HepG2 (cell line): ENCODE measurements around the gene MAP1B. TPM values are rescaled to one million over a fixed set of nuclear protein-coding genes. Genes with fewer than 3 reads are reported as not detected.

Experiments
- ATAC-seq: fragments of 200-7000 bp; cut with Tn5 transposase; 3 replicates; pipeline ENCODE4 v1.9.1; 2020; ENCODE audit warnings: mild to moderate bottlenecking, moderate library complexity
- BruUV-seq: library from RNA; stranded (reverse); fragments of 400-500 nt; replicated peaks from 2 replicates; lab custom pipeline; 2021; lab: Mats Ljungman, UMichigan
- CTCF ChIA-PET: fragments of 300-600 bp; formaldehyde crosslinking; extraction: SDS; loops from one replicate; lab custom pipeline; 2021; ENCODE audit warnings: low total read pairs, inconsistent platforms, low intra/inter-chr PET ratio; lab: Yijun Ruan, JAX
- POLR2A ChIA-PET: fragments of 350-600 bp; sonication (Branson Sonifier 250); formaldehyde crosslinking; loops from one replicate; lab custom pipeline; 2020; ENCODE audit warnings: antibody characterized with exemption, inconsistent platforms; lab: Yijun Ruan, JAX
- DNase-seq: peaks from one replicate; pipeline ENCODE4 v3.0.0-alpha.2; 2015; ENCODE audit warnings: low spot score
- FAIRE-seq: peaks from 3 replicates; lab custom pipeline; 2011; peaks lifted over from hg19 to GRCh38; lab: Jason Lieb, UNC
- H2AFZ ChIP-seq: one replicate; pipeline ENCODE4 v1.6.1; 2011; ENCODE audit warnings: low read length, inconsistent platforms
- H3K27ac ChIP-seq: fragments of 300-600 bp; 3 replicates; pipeline ENCODE4 v1.8.0; 2011; ENCODE audit warnings: mixed run types, mild to moderate bottlenecking, mixed read lengths, low read length, inconsistent platforms; ENCODE audit not compliant: insufficient read depth; ENCODE audit errors: extremely low read length
- H3K27me3 ChIP-seq, 2 experiments: fragments of 200-600 bp in 1 of 2; 2 replicates in 1 of 2; 3 replicates in 1 of 2; pipeline versions ENCODE4 v1.6.0 to v1.8.0; 2011; ENCODE audit warnings: low read length in 2 of 2, mild to moderate bottlenecking in 2 of 2, moderate library complexity in 2 of 2, inconsistent platforms in 1 of 2; ENCODE audit not compliant: insufficient read depth in 2 of 2, control insufficient read depth in 1 of 2
- H3K36me3 ChIP-seq, 2 experiments: fragments of 200-600 bp in 1 of 2; replicated peaks in 1 of 2; 2 replicates in 1 of 2; 3 replicates in 1 of 2; pipeline versions ENCODE4 v1.5.1 to v1.8.0; 2011; ENCODE audit warnings: low read length in 2 of 2, inconsistent platforms in 1 of 2; ENCODE audit not compliant: insufficient read depth in 2 of 2, control insufficient read depth in 1 of 2
- H3K4me1 ChIP-seq: 2 replicates; pipeline ENCODE4 v1.5.1; 2012; ENCODE audit warnings: low read length, inconsistent platforms; ENCODE audit not compliant: insufficient read depth
- H3K4me2 ChIP-seq: 2 replicates; pipeline ENCODE4 v1.6.0; 2011; ENCODE audit warnings: low read depth, low read length, inconsistent platforms
- H3K4me3 ChIP-seq, 3 experiments: fragments of 200-600 bp in 1 of 3; sonication (generic), shearing (Covaris generic) in 1 of 3; replicated peaks in 1 of 3; 2 replicates each; pipeline ENCODE4 v1.5.1; 2011 to 2016; ENCODE audit warnings: low read length in 3 of 3, inconsistent platforms in 2 of 3, low read depth in 2 of 3, mild to moderate bottlenecking in 2 of 3, control low read depth in 1 of 3, mixed read lengths in 1 of 3; ENCODE audit not compliant: insufficient read depth in 1 of 3
- H3K79me2 ChIP-seq: one replicate; pipeline ENCODE4 v1.6.1; 2011; ENCODE audit warnings: low read length, inconsistent platforms; ENCODE audit not compliant: insufficient read depth
- H3K9ac ChIP-seq: 2 replicates; pipeline ENCODE4 v1.6.0; 2011; ENCODE audit warnings: mild to moderate bottlenecking, low read depth, low read length, inconsistent platforms; ENCODE audit not compliant: insufficient read depth
- H3K9me3 ChIP-seq: 2 replicates; pipeline ENCODE4 v1.5.1; 2012; ENCODE audit warnings: mild to moderate bottlenecking, low read length
- H4K20me1 ChIP-seq: 2 replicates; pipeline ENCODE4 v1.6.0; 2011; ENCODE audit warnings: inconsistent platforms, mild to moderate bottlenecking, low read length, moderate library complexity; ENCODE audit not compliant: insufficient read depth
- AHR ChIP-seq: IDR thresholded peaks from 2 replicates; pipeline ENCODE4 v1.6.1; 2018; ENCODE audit warnings: missing genetic modification reagents, missing compliant biosample characterization
- BCL6 ChIP-seq: IDR thresholded peaks from 2 replicates; pipeline ENCODE4 v1.6.1; 2016; ENCODE audit warnings: missing genetic modification reagents, missing compliant biosample characterization
- ELF1 ChIP-seq: sonication (generic); formaldehyde crosslinking; IDR thresholded peaks from 2 replicates; pipeline ENCODE4 v1.4.0; 2020; ENCODE audit warnings: missing genetic modification reagents
- GPBP1L1 ChIP-seq: sonication (generic); formaldehyde crosslinking; IDR thresholded peaks from 2 replicates; pipeline ENCODE4 v1.5.0; 2020; ENCODE audit warnings: mild to moderate bottlenecking, missing genetic modification reagents
- ZNF296 ChIP-seq: sonication (generic); formaldehyde crosslinking; conservative IDR thresholded peaks from 2 replicates; pipeline ENCODE4 v1.5.0; 2020; ENCODE audit warnings: mild to moderate bottlenecking, missing genetic modification reagents
- ZNF549 ChIP-seq: sonication (generic); formaldehyde crosslinking; IDR thresholded peaks from 2 replicates; pipeline ENCODE4 v1.5.0; 2020; ENCODE audit warnings: missing genetic modification reagents
- WGBS: methylation state at CpG from one replicate; pipeline ENCODE4 v1.1.6; 2017; ENCODE audit warnings: low lambda C conversion rate; 5-methylcytosine and 5-hydroxymethylcytosine counted together
- in situ Hi-C: cut with HindIII; loops from 2 replicates; pipeline ENCODE4 v1.10.0; 2017; ENCODE audit warnings: low pct_unique_long_range_greater_than_20kb; ENCODE audit not compliant: extremely low pct_ligation_motif_present
- intact Hi-C: fragments of 100-400 bp; cut with micrococcal nuclease; formaldehyde crosslinking; loops from one replicate; pipeline ENCODE4 v1.10.0; 2022; ENCODE audit not compliant: unreplicated experiment
- polyA plus RNA-seq, 8 experiments: library from polyadenylated mRNA; depleted of rRNA in 3 of 8; stranded (reverse) in 7 of 8; unstranded in 1 of 8; fragments of >200 nt; fragmentation: Illumina TruSeq in 4 of 8; extraction: Trizol in 4 of 8; gene quantifications; 2 replicates each; pipeline versions ENCODE4 v1.2.1 to v1.2.3, GENCODE V29; 2011 to 2016; ENCODE audit warnings: low read depth in 4 of 8, missing spikeins in 1 of 8, mixed read lengths in 1 of 8; ENCODE audit not compliant: insufficient read depth in 1 of 8
- total RNA-seq, 5 experiments: library from RNA; depleted of rRNA; stranded (reverse); fragments of >200 nt; fragmentation: Illumina TruSeq; extraction: Trizol; gene quantifications; 2 replicates each; pipeline ENCODE4 v1.2.3, GENCODE V29; 2016; ENCODE audit warnings: low read depth in 1 of 5

MAP1B gene
- total and polyA plus RNA-seq, 2 of the 13 experiments (the other 11 are each of a cell fraction or from before 2014, with no cell fraction given) = 3.3 to 6.2 TPM

DNA sequence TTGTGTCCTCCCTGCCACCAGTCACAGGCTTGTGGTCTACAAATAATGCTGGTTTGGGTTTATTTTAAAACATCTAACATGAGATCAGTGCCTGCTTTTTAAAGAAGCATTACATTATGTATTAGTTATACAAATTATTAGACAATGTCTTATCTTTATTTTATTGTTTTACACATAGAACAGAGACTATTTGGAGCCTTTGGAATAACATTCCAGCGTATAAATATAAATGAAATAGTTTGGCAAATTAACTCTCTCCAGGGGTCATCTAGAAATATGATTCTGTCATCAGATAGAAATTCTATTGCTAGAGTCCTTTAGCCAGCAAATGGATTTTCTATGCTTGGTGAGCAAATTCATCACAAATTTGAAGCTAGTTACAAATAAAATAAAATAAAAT lies 22.4 kb downstream of the MAP1B start (continued):
- TF ChIP-seq GPBP1L1 (CRISPR knock-in tag) = no peak
- TF ChIP-seq ELF1 = no peak
- TF ChIP-seq, all 625 proteins: peak for 0

DNA sequence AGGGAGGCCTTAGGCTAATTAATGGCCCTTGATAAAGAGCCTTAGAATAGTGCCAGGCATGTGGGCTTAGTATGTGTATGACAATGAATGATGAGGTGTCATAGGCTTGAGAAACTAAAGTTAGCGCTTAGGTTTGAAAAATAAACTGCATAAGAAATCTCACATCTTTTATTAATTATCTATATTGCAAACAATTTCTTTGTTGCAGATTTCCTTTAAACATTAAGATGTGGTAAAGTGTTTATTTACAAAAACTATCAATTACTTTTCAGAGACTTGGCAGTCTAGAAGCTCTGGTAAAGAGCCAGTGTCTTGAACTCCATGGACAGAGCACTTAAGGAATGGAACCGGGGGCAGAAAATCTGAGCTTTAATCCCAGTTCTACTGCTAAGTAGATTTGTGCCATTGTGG lies 23.1 kb downstream of the MAP1B start:
- CTCF ChIA-PET = no interaction called here

DNA sequence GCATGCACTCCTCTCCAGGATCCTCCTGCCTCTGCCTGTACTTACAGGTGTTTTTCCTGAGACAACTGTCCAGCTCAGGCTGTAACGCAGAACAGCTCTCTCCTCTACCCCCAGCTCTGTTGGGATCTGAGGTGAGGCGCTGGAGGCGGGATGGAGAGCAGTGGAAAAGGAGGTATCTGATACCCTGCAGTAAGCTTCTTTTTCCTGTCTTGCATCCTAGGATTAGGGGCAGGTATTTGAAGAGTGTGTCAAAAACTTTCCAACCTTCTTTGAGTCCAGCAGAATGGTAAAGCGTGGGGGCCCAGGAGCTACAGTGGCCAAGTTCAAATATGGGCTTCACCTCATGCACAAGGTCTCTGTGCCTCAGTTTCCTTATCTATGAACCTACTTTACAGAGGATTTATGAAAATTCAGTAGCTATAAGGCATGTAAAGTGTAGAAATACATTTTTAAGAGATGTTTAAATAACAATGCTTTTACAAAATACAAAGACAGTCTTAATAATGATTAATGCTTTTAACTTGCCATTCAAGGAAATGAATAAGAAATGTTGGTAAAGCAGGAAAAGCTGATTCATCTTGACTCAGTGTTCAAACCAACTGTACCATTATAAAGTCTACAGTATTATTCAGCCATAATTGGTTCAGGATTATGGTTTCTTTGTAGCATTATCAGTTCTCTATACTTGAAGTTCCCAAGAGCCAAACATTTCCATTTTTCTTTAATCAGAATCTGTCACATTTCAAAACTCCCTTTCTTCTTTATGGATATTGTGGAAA lies 26.1 kb downstream of the MAP1B start:
- 95% methylated on average over 4 of the region's 4 CpGs for WGBS
- POLR2A ChIA-PET = no interaction called here
- no peaks in the 10 kb centered on the region for H3K4me1 ChIP-seq
- H3K36me3 ChIP-seq = no peaks in the 10 kb centered on the region
- no peak overlapping the region for H3K9ac ChIP-seq
- FAIRE-seq (no peak), ATAC-seq (no peak), DNase-seq (no peak)
- H4K20me1 ChIP-seq = no peaks in the 10 kb centered on the region
- H3K4me3 ChIP-seq = no peak overlapping the region
- CTCF ChIA-PET = no interaction called here
- no peaks in the 10 kb centered on the region for H3K9me3 ChIP-seq
- no peak overlapping the region for H3K27ac ChIP-seq
- no peaks in the 10 kb centered on the region for H3K79me2 ChIP-seq
- H3K4me2 ChIP-seq = no peak overlapping the region
- H3K27me3 ChIP-seq = no peaks in the 10 kb centered on the region; a peak in 1 of 5 replicates
- TF ChIP-seq AHR (CRISPR knock-in tag) = no peak
- no peak for TF ChIP-seq ZNF296
- intact Hi-C loops (no loop called here), in situ Hi-C loops (no loop called here)
- no TSS peak for BruUV-seq
- H2AFZ ChIP-seq = no peak overlapping the region

More for the DNA sequence above, 23.1 kb downstream of the MAP1B start:
- H4K20me1 ChIP-seq = no peaks in the 10 kb centered on the region
- no peak overlapping the region for H3K9ac ChIP-seq
- no peak overlapping the region for H3K27ac ChIP-seq
- no peak for DNase-seq
- no TSS peak for BruUV-seq
- in situ Hi-C loops (no loop called here), intact Hi-C loops (no loop called here)
- H3K4me2 ChIP-seq = no peak overlapping the region
- WGBS = 89% methylated on average over 2 of the region's 2 CpGs
- POLR2A ChIA-PET = no interaction called here
- no peaks in the 10 kb centered on the region for H3K4me1 ChIP-seq
- H3K79me2 ChIP-seq = no peaks in the 10 kb centered on the region
- H3K27me3 ChIP-seq = no peaks in the 10 kb centered on the region; a peak in 1 of 5 replicates
- no peak overlapping the region for H2AFZ ChIP-seq
- ATAC-seq = no peak
- no peak overlapping the region for H3K4me3 ChIP-seq
- no peaks in the 10 kb centered on the region for H3K36me3 ChIP-seq
- FAIRE-seq = no peak
- no peak for TF ChIP-seq BCL6 (CRISPR knock-in tag)
- no peak for TF ChIP-seq ZNF549
- no peaks in the 10 kb centered on the region for H3K9me3 ChIP-seq
